ENCODE results near the gene ADIPOR1. TPM values are rescaled to one million over a fixed set of nuclear protein-coding genes. Genes with fewer than 3 reads are reported as not detected.
A peak's percentile ranks its signal among the peaks of the same experiment; 100 is the strongest.
"Not testable (repeated sequence)": the region's sequence is repeated elsewhere in the genome, so short reads cannot be mapped to it uniquely, and the experiment has no call there.

The ADIPOR1 gene, protein sequence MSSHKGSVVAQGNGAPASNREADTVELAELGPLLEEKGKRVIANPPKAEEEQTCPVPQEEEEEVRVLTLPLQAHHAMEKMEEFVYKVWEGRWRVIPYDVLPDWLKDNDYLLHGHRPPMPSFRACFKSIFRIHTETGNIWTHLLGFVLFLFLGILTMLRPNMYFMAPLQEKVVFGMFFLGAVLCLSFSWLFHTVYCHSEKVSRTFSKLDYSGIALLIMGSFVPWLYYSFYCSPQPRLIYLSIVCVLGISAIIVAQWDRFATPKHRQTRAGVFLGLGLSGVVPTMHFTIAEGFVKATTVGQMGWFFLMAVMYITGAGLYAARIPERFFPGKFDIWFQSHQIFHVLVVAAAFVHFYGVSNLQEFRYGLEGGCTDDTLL
- 10 to 100 TPM; 62.2 to 91.6 (median 68.7) TPM for total RNA-seq

DNA sequence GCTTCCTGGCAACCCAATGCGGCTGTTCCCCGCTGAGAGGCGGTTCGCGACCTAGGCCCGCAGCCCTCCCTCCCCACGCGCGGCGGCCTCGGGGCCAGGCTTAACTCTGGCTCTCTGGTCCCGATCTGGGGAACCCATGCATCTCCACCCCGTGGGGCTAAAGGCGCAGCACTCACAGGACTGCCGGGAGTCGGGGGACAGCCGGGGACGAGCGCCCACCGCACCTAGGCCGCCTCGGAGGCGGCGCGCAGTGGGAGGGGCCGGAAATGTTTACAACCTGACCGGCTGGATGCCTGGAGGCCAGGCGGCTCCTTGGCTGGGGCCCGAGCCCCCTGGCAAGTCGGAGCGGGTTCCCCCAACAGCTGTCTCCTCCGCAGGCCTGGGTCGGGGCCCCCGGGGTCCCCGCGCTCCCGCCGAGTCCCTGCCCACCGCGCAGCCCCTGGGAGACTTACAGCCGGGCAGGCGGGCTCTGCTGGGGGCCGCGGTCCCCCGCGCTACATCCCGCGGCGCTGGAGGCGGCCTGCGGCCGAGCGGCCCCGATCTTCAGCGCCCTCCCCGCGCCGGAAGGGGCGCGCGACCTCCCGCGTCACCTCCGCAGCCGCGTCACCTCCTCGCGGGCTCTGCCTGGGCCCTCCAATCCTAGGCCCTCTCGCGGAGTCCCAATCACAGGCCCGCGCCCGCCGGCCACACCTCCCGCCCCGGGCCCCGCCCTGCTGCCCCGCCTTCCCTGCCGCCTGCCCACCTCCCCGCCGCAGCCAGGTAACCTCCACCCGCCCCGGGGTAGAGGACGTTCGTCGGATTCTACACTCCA, at the start of gene ADIPOR1:
TSS of gene ADIPOR1 (minus strand) at position 580 of the 811 bp plus-strand sequence. CDS start 7,242 bp downstream, outside the sequence.
- no peaks in the 10 kb centered on the region for H3K27me3 ChIP-seq
- TF ChIP-seq POLR2A (IDR thresholded peaks at IDR 0.05) (peak; percentile 94 to 96), POLR2AphosphoS5 (IDR thresholded peaks at IDR 0.05) (peak; percentile 80), EP300 (IDR thresholded peaks at IDR 0.05) (no peak)
- TF ChIP-seq, protein P1, sequence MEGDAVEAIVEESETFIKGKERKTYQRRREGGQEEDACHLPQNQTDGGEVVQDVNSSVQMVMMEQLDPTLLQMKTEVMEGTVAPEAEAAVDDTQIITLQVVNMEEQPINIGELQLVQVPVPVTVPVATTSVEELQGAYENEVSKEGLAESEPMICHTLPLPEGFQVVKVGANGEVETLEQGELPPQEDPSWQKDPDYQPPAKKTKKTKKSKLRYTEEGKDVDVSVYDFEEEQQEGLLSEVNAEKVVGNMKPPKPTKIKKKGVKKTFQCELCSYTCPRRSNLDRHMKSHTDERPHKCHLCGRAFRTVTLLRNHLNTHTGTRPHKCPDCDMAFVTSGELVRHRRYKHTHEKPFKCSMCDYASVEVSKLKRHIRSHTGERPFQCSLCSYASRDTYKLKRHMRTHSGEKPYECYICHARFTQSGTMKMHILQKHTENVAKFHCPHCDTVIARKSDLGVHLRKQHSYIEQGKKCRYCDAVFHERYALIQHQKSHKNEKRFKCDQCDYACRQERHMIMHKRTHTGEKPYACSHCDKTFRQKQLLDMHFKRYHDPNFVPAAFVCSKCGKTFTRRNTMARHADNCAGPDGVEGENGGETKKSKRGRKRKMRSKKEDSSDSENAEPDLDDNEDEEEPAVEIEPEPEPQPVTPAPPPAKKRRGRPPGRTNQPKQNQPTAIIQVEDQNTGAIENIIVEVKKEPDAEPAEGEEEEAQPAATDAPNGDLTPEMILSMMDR (IDR thresholded peaks at IDR 0.05), result peak in 2 of 4 experiments; percentile 35 to 53
- no peaks in the 10 kb centered on the region for H3K9me3 ChIP-seq
- H3K36me3 ChIP-seq, result peaks cover 0 to 34% of the 10 kb centered on the region in 2 donors
- 0% methylated on average over 3 of the region's 86 CpGs for WGBS, 2 donors (ENCODE audit: low coverage in 1 of 2)
- H3K27ac ChIP-seq, result peak within 1 kb of the TSS; percentile 88 to 94 (median 93)
- peaks cover 4 to 53% (median 5%) of the 10 kb centered on the region in 3 donors for H3K4me1 ChIP-seq
- peak; percentile 100 for ATAC-seq
- peak within 1 kb of the TSS; percentile 83 to 88 for H3K4me3 ChIP-seq

DNA sequence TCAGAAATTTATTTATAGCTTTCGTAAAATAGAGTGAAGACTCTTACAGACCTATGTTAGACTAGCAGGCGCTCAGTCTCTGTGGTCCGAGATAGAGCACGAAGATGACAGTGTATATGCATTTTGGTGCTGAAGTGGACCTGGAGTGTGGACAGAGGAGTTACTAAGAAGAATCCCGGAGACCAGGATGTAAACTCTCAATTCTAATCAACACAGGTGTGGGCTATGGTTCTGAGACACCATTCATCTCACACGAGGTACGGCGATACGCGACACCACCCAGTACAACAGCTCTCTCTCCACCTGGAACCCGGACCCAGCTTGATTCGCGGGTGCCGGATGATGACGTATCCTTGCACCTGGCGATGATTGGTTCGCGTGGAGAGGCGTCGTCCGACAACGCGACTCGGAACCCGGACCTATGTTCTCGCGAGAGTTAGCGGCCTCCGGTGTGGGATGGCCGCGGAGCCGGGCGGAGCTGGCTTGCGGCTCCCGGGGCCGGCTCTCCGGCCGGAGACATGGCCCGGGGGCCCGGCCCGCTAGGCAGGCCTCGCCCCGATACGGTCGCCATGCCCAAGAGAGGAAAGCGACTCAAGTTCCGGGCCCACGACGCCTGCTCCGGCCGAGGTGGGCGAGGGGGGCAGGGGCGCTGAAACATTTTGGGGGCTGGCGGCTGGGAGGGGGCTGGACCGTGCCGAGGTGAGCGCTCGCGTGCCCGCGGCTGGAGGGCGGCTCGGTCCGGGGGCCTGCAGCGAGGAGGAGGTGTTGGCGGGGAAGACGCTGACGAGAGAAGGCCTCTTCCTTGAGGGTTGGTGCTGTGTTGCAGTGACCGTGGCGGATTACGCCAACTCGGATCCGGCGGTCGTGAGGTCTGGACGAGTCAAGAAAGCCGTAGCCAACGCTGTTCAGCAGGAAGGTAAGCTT, 49.1 kb upstream of the ADIPOR1 start, which contains the start of gene TMEM183A:
TSS of gene TMEM183A (plus strand) at position 427 of the 924 bp plus-strand sequence. CDS start at position 519, 92 bp downstream.
- H3K27ac ChIP-seq, result peak within 1 kb of the TSS; percentile 66 to 96 (median 90)

DNA sequence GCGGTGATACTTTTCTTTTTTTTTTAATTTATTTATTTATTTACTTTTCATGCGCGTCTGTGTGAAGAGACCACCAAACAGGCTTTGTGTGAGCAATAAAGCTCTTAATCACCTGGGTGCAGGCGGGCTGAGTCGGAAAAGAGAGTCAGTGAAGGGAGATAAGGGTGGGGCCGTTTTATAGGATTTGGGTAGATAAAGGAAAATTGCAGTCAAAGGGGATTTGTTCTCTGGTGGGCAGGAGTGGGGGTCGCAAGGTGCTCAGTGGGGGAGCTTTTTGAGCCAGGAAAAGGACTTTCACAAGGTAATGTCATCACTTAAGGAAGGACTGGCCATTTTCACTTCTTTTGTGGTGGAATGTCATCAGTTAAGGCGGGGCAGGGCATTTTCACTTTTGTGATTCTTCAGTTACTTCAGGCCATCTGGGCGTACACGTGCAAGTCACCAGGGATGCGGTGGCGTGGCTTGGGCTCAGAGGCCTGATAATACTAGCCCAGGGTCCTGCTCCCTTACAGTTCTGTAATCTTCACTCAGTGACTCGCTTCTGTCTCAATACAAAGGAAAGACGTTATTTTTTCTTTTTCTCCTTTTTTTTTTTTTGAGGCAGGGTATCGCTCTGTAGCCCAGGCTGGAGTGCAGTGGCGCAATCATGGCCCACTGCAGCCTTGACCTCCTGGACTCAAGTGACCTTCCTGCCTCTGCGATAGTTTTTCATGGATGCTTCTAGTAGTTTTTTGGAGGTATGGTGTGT, 47.5 kb upstream of the ADIPOR1 start:
- H3K4me3 ChIP-seq, ATAC-seq: not testable (repeated sequence)

More for the DNA sequence above, 49.1 kb upstream of the ADIPOR1 start, which contains the start of gene TMEM183A:
- TF ChIP-seq, protein P1 (IDR thresholded peaks at IDR 0.05), result no peak
- TF ChIP-seq POLR2A (IDR thresholded peaks at IDR 0.05) (peak; percentile 86), POLR2AphosphoS5 (IDR thresholded peaks at IDR 0.05) (peak; percentile 97)
- Histone ChIP-seq H3K36me3 (peaks cover 0 to 34% of the 10 kb centered on the region in 2 donors), H3K4me3 (peak within 1 kb of the TSS; percentile 64 to 79), H3K9me3 (no peaks in the 10 kb centered on the region), H3K27me3 (no peaks in the 10 kb centered on the region), H3K4me1 (peaks cover 6 to 37% (median 13%) of the 10 kb centered on the region in 3 donors)
- 0% methylated on average over 5 to 25 of the region's 78 CpGs for WGBS, 2 donors (ENCODE audit: low coverage in 1 of 2)
- peak; percentile 98 for ATAC-seq

DNA sequence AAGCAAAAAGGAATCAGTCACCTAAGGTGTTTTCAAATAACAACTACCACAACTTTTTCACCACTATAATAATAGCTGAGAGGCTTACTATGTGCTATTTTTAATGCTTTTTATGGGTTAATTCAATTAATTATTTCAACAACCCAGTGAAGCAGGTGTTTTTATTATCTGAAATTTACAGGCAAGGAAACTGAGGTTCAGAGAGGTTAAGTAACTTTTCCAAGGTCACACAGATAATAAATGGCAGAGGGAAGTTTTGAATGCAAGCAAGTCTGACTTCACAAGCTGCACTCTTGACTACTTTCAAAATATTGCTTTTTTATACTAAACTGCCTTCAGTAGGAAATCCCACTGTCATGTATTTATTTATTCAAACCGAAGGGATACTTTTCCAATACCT, 44.8 kb upstream of the ADIPOR1 start:
- Histone ChIP-seq H3K4me1 (peaks cover 0 to 8% (median under 1%) of the 10 kb centered on the region in 3 donors), H3K27ac (no peak overlapping the region), H3K9me3 (no peaks in the 10 kb centered on the region), H3K4me3 (no peak overlapping the region), H3K27me3 (no peaks in the 10 kb centered on the region), H3K36me3 (no peaks in the 10 kb centered on the region)
- 79 to 92% methylated on average over 1 of the region's 1 CpG for WGBS, 2 donors (ENCODE audit: low coverage in 1 of 2)
- TF ChIP-seq EP300 (IDR thresholded peaks at IDR 0.05) (no peak), POLR2A (IDR thresholded peaks at IDR 0.05) (no peak), POLR2AphosphoS5 (IDR thresholded peaks at IDR 0.05) (no peak)
- TF ChIP-seq, protein P1 (IDR thresholded peaks at IDR 0.05), result no peak
- no peak for ATAC-seq

More for the DNA sequence above, 47.5 kb upstream of the ADIPOR1 start:
- not testable (repeated sequence) for H3K27ac ChIP-seq, H3K9me3 ChIP-seq, H3K27me3 ChIP-seq
- H3K36me3 ChIP-seq, result peaks cover 0 to 20% of the 10 kb centered on the region in 2 donors
- peaks cover 6 to 34% (median 13%) of the 10 kb centered on the region in 3 donors for H3K4me1 ChIP-seq
- 72 to 83% methylated on average over 15 to 17 of the region's 17 CpGs for WGBS, 2 donors (ENCODE audit: low coverage in 1 of 2)
